GM12892 (cell line): Measurements from ENCODE around the gene TOM1.

ENCODE experiments used
- DNase-seq: peaks from one replicate; pipeline ENCODE4 v3.0.0; 2011; ENCODE audit not compliant: insufficient read length
- FAIRE-seq: peaks from 2 replicates; lab custom pipeline; 2011; peaks lifted over from hg19 to GRCh38; lab: Jason Lieb, UNC
- POLR2A ChIP-seq: IDR thresholded peaks from 2 replicates; pipeline ENCODE4 v1.6.1; 2011; ENCODE audit warnings: low read depth, low read length, control low read depth
- POLR2AphosphoS5 ChIP-seq: IDR thresholded peaks from 2 replicates; pipeline ENCODE4 v1.6.1; 2011; ENCODE audit warnings: low read depth, low read length, control low read depth
- TAF1 ChIP-seq: IDR thresholded peaks from 2 replicates; pipeline ENCODE4 v1.6.1; 2011; ENCODE audit warnings: low read depth, mild to moderate bottlenecking, control low read depth, low read length, borderline replicate concordance

Gene TOM1

DNA sequence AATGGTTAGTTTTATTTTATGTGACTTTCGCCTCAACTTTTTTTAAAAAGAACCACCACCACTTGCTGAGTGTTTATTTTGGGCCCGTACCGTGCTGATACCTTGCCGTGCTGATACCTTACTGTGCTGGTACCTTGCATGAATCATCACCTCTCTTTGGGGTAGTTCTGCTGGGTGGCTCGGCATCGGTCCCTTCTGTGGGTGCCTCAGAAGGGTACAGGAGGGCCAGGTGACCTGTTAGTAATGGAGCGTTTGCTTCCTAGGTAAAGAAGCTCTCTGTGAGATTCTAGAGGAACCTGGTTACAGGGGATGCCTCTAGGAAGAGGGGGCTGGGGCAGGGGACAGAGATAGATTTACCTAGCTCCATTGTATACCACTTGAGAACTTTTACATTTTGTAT, 17.1 kb downstream of the TOM1 start:
- TF ChIP-seq TAF1: no peak
- no peak for TF ChIP-seq POLR2AphosphoS5
- no peak for TF ChIP-seq POLR2A
- FAIRE-seq (no peak), DNase-seq (no peak)

DNA sequence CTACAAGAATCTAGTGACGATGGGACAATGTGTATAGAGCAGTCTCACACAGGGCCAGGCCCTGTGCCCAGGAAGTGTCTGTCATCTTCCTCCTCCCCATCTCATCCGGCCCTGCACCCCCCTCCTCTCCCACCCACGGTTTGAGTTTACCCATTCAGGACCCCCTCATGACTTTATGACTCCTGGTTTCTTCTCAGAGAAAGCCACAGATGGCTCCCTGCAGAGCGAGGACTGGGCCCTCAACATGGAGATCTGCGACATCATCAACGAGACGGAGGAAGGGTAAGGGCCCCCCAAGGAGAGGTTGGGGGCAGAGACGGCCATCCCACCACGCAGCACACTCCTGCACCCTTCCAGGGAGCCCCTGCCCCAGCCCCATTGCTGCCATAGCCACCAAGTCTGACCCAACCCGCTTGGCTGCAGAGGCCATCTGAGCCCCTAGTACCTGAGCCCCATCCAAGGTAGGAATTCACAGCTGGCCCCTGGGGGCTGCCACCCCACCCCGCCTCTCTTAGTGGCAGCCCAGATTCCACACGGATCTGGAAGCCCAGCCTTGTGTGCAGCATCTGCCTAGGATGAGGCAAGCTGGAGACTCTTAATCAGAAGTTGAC, 18.1 kb downstream of the TOM1 start:
- FAIRE-seq (no peak), DNase-seq (no peak)
- TF ChIP-seq TAF1 (no peak), POLR2AphosphoS5 (no peak), POLR2A (no peak)

DNA sequence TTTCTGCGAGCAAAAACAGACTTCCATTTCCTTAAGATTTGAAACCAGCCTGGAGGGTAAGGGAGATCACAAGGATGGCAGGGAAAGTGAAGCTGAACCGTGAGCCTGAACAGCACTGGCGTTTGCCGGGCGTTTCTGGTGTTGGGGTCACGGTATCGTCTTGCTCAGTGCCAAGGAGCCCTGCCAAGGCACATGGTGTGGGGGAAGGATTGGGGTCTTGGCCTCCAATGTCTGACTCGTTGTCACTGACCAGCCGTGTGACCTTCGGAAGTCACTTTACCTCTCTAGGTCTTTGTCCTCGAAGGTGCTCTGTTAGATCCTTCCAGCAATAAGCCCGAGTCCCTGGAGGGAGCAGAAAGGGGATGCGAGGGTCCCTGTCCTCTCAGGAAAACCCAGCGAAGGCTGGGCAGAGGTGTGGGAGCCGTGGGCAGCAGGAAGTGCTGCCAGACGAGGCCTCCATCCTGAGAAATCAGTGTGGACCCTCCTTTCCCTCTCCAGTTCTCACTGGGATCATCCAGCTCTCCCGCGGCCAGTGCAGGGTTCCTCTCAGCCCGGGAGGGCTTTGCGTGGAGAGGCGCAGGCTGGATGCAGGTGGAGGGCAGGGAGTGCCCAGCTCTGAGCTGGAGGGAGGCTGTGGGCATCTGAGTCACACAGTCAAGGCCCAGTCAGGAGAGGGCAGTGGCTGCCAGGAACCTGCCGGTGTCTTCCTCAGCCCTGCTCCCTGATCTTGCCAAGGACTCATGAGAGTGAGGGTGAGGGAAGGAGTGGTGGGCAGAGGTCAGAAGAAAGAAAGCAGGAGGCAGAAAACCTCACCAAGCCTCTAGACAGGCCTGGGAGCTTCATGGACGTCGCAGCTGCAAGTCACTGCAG, 18.9 kb downstream of the TOM1 start:
- no peak for DNase-seq
- TF ChIP-seq POLR2AphosphoS5 (no peak), POLR2A (no peak), TAF1 (no peak)
- no peak for FAIRE-seq

DNA sequence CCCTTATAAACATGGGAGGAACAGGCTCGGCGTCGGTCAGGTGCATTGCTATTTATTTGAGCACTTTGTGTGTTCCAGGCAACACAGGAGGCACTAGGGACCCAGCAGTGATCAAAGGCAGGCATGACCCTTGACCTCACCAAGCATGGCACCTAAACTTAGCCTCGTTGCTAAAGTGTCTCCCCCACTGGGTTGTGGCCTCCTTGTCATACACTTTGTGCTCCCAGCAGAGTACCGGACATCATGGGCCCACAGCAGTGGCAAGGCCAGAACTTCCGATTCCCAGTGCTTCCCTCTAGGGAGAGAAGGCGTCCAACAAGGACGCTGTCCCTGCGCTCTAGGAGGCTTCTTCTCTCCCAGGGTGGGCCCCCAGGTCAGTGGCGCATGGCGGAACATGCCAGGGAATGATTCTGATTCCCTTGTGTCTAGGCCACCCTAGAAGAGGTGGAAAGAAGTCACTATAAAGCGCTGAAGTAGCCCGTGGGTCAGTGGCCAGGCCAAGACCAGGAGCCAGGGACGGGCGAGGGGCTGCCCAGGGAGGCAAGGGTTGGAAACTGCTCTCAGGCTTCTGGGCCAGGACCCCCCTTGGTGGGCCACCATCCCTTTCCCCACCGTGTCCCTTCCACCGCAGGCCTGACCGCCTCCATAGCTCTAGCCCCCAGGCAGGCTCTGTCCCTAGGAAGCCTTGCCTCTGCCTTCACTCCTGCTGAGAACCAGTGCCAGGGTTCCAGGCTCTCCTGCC, 19.7 kb downstream of the TOM1 start:
- TF ChIP-seq POLR2AphosphoS5 (no peak), POLR2A (no peak), TAF1 (no peak)
- FAIRE-seq (no peak), DNase-seq (no peak)

DNA sequence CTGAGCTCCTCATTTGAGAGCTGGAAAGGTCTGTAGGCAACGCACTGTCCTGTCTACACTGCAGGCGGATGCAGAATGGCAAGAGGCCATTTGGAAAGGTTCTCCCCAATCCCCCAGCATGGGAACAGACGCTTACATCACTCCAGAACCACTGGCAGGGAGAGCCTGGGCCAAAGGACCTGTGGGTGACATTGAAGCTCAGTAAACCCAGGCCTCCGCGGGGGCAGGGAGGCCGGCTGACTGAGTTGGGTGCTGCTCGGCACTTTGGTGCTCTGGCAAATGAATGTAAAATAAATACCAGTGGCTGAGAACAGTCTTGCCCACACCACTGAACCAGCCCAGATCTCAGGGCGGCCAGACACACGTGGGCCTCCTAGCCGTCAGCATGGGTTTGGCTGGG, 22.4 kb downstream of the TOM1 start:
- TF ChIP-seq POLR2A (no peak), TAF1 (no peak), POLR2AphosphoS5 (no peak)
- no peak for DNase-seq
- FAIRE-seq: no peak

DNA sequence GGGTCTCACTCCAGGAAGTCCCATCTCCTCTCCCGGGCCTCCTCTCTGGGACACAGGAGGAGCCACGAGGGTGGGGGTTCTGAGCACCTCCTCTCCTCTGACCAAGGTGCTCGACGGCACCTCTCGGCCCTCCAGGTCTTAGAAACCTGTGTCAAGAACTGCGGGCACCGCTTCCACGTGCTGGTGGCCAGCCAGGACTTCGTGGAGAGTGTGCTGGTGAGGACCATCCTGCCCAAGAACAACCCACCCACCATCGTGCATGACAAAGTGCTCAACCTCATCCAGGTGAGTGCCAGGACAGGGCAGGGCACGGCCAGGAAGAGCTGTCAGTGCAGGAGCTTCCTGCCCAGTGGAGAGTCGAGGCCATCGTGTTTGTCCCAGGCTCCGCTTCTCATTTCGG, 23.2 kb downstream of the TOM1 start:
- no peak for TF ChIP-seq POLR2A
- no peak for TF ChIP-seq TAF1
- no peak for TF ChIP-seq POLR2AphosphoS5
- no peak for FAIRE-seq

DNA sequence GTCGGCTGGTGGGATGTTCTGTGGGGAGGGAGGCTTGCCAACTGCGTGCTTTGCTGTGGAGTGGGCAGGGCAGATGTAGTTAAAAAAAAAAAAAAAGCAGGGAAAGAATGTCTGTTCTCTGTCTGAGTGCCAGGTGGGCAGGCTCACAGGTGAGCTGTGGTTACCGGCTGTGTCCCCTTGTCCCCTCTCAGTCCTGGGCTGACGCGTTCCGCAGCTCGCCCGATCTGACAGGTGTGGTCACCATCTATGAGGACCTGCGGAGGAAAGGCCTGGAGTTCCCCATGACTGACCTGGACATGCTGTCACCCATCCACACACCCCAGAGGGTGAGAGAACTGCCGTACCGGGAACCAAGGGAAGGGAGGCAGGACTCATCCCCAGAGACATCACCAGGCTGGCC, 23.6 kb downstream of the TOM1 start:
- TF ChIP-seq TAF1: no peak
- TF ChIP-seq POLR2AphosphoS5: no peak
- TF ChIP-seq POLR2A: no peak
- DNase-seq (no peak), FAIRE-seq (no peak)

More for the DNA sequence above, 23.2 kb downstream of the TOM1 start:
- DNase-seq: no peak

DNA sequence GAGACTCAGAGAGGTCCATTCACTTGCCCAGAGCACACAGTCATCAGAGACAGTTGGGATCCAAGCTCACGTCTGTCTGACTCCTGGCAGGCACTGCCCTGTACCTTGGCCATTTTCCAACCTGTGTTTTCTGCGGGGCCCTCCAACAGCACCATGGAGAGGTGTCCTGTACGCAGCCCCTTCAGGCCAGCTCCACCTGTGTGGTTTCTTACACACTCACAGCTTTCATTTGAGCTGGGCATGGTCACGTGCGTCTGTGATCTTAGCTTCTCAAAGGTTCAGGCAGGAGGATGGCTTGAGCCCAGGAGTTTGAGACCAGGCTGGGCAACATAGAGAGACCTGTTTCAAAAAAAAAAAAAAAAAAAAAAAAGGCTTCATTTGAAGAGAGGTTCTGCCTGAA, 24.4 kb downstream of the TOM1 start:
- no peak for DNase-seq
- no peak for FAIRE-seq
- TF ChIP-seq POLR2A: no peak
- TF ChIP-seq POLR2AphosphoS5: no peak
- TF ChIP-seq TAF1: no peak

DNA sequence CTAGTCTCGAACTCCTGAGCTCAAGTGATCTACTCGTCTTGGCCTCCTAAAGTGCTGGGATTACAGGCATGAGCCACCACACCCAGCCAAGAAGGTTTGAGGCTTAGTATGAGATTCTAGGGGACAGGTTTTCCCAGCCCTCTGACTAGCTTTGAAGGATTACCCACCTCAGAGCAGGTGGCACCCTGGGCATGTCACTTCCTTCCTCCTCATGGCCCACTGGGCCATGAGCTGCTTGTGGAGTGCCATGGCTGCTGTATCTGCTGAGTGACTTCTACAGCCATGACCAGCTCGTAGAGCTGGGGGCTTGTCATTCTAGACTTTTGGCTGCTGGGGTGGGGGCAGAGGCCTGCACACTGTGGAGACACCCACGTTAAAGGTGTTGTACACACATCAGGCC, 25.1 kb downstream of the TOM1 start:
- no peak for FAIRE-seq
- no peak for DNase-seq
- TF ChIP-seq TAF1 (no peak), POLR2AphosphoS5 (no peak), POLR2A (no peak)

DNA sequence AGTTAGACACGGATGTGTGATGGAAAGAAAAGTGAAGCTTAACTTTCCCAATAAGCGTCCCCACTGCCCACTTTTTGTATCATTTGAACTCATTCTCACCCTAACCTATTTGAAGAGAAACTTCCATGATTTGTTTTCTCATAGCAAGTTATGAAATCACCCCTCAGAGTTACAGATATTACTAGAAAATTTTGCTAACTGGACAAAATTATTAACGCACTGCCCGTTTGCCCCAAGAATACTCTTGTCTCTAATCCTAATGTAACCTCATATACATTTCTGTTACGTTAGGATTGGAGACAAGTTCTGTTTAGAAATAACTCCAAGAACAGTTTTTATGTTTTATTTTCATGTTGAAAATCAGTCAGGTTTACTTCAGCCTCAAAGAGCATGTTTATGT, 25.5 kb downstream of the TOM1 start:
- FAIRE-seq (no peak), DNase-seq (no peak)
- TF ChIP-seq POLR2AphosphoS5 (no peak), TAF1 (no peak), POLR2A (no peak)

DNA sequence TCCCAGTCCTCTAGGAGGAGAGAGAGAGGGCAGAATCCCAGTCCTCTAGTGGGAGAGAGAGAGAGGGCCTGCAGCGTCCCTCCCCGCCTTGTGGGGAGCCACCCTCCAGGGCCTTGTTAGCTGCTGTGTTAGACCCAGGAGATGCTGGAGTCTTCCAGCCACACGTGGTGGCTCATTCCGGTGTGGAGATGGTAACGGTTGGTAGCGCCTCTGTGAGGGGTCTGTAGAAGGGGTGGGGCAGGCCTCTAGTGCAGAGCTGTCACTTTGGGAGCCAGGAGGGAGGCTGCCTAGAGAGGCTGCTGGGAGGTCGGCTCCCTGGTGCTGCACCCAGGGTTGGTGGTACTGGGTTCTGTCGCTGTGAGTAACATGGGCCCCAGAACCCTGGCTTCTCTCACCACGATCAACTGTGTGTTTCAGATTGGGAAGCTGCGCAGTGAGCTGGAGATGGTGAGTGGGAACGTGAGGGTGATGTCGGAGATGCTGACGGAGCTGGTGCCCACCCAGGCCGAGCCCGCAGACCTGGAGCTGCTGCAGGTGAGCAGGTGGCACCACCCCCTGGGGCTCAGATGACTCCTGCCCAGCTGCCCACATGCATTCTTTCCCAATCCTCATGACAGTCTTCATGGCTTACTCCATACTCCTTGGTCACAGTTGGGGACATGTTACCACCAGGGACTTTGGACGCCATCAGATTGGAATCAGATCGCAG, 27.3 kb downstream of the TOM1 start:
- TF ChIP-seq POLR2AphosphoS5 (no peak), TAF1 (no peak), POLR2A (no peak)
- no peak for DNase-seq
- no peak for FAIRE-seq
